GM23338 (cell line): ENCODE data around the gene MKLN1. TPM values are rescaled to one million over a fixed set of nuclear protein-coding genes. Genes with fewer than 3 reads are reported as not detected.

ENCODE experiments used
- ATAC-seq: fragments of 200-7000 bp; cut with Tn5 transposase; 3 replicates; pipeline ENCODE4 v1.9.1; 2020
- DNase-seq: peaks from one replicate; pipeline ENCODE4 v3.0.0-alpha.2; 2015; ENCODE audit warnings: low spot score
- H2AFZ ChIP-seq: fragments of 200-600 bp; sonication (generic); 2 replicates; pipeline ENCODE4 v1.8.0; 2016; ENCODE audit warnings: antibody characterized with exemption, mild to moderate bottlenecking, moderate library complexity
- H3F3A ChIP-seq: fragments of 200-600 bp; sonication (generic); replicated peaks from 2 replicates; pipeline ENCODE4 v1.8.0; 2017; ENCODE audit warnings: antibody characterized with exemption, mixed run types, low read depth
- H3K27ac ChIP-seq: fragments of 200-600 bp; sonication (generic); 2 replicates; pipeline ENCODE4 v1.6.1; 2016; ENCODE audit warnings: low read depth
- H3K27me3 ChIP-seq: fragments of 200-600 bp; sonication (generic); 2 replicates; pipeline ENCODE4 v1.8.0; 2016; ENCODE audit warnings: mild to moderate bottlenecking, mixed run types, moderate library complexity; ENCODE audit not compliant: insufficient read depth
- H3K36me3 ChIP-seq: fragments of 200-600 bp; sonication (generic); 2 replicates; pipeline ENCODE4 v1.8.0; 2016; ENCODE audit warnings: mild to moderate bottlenecking; ENCODE audit not compliant: insufficient read depth
- H3K4me1 ChIP-seq: fragments of 200-600 bp; sonication (generic); 2 replicates; pipeline ENCODE4 v1.8.0; 2016; ENCODE audit warnings: mild to moderate bottlenecking, moderate library complexity; ENCODE audit not compliant: insufficient read depth
- H3K4me2 ChIP-seq: fragments of 200-600 bp; sonication (generic); 2 replicates; pipeline ENCODE4 v1.7.1; 2017; ENCODE audit warnings: mixed run types
- H3K4me3 ChIP-seq: fragments of 200-600 bp; sonication (generic); 2 replicates; pipeline ENCODE4 v1.6.1; 2016; ENCODE audit warnings: mixed run types
- H3K79me2 ChIP-seq: fragments of 200-600 bp; sonication (generic); replicated peaks from 2 replicates; pipeline ENCODE4 v1.8.0; 2017; ENCODE audit warnings: mild to moderate bottlenecking; ENCODE audit not compliant: insufficient read depth
- H3K9me2 ChIP-seq: fragments of 200-600 bp; sonication (generic); 2 replicates; pipeline ENCODE4 v1.8.0; 2017; ENCODE audit not compliant: insufficient read depth
- H4K20me1 ChIP-seq: fragments of 200-600 bp; sonication (generic); replicated peaks from 2 replicates; pipeline ENCODE4 v1.8.0; 2017; ENCODE audit warnings: mild to moderate bottlenecking; ENCODE audit not compliant: insufficient read depth
- H3K27ac Mint-ChIP-seq: 2 replicates; pipeline ENCODE4 v1.8.0; 2020; ENCODE audit warnings: inconsistent platforms, mild to moderate bottlenecking, moderate library complexity, mixed read lengths
- H3K27me3 Mint-ChIP-seq: 3 replicates; pipeline ENCODE4 v1.8.0; 2022; ENCODE audit warnings: low read depth, mild to moderate bottlenecking, moderate library complexity, mixed read lengths, inconsistent platforms; ENCODE audit not compliant: insufficient read depth, poor library complexity
- H3K36me3 Mint-ChIP-seq: 3 replicates; pipeline ENCODE4 v1.8.0; 2021; ENCODE audit warnings: low read depth, mild to moderate bottlenecking, inconsistent platforms, moderate library complexity, mixed read lengths
- H3K4me1 Mint-ChIP-seq: 3 replicates; pipeline ENCODE4 v1.8.0; 2020; ENCODE audit warnings: mild to moderate bottlenecking, inconsistent platforms, mixed read lengths
- H3K4me3 Mint-ChIP-seq: 3 replicates; pipeline ENCODE4 v1.8.0; 2021; ENCODE audit warnings: moderate library complexity, mild to moderate bottlenecking, inconsistent platforms, mixed read lengths
- H3K9me3 Mint-ChIP-seq: 3 replicates; pipeline ENCODE4 v1.8.0; 2020; ENCODE audit warnings: moderate library complexity, mild to moderate bottlenecking, inconsistent platforms, mixed read lengths
- CREB1 ChIP-seq: fragments of 250-450 bp; sonication (Bioruptor Pico); IDR thresholded peaks from 2 replicates; pipeline ENCODE4 v1.5.0; 2020; ENCODE audit warnings: low read depth, mild to moderate bottlenecking, moderate library complexity
- EZH2 ChIP-seq: fragments of 200-600 bp; sonication (generic); IDR thresholded peaks from one replicate; pipeline ENCODE4 v1.8.0; 2017; ENCODE audit warnings: antibody characterized with exemption, mild to moderate bottlenecking, low read depth; ENCODE audit not compliant: unreplicated experiment
- JUNB ChIP-seq: IDR thresholded peaks from one replicate; pipeline ENCODE4 v1.6.1; 2016; ENCODE audit warnings: antibody characterized with exemption; ENCODE audit not compliant: unreplicated experiment
- POLR2AphosphoS5 ChIP-seq: IDR thresholded peaks from 2 replicates; pipeline ENCODE4 v1.6.1; 2016; ENCODE audit warnings: antibody characterized with exemption, low read depth
- STAT1 ChIP-seq: IDR thresholded peaks from one replicate; pipeline ENCODE4 v1.6.1; 2016; ENCODE audit warnings: antibody characterized with exemption; ENCODE audit not compliant: unreplicated experiment
- ZNF331 ChIP-seq: fragments of 250-450 bp; sonication (Bioruptor Pico); IDR thresholded peaks from 2 replicates; pipeline ENCODE4 v1.5.0; 2020; ENCODE audit warnings: low read depth, mild to moderate bottlenecking, moderate library complexity
- polyA plus RNA-seq: library from polyadenylated mRNA; unstranded; fragments of >200 nt; fragmentation: Nextera tagmentation; extraction: Ambion mirVana; gene quantifications from 2 replicates; pipeline ENCODE4 v1.2.1, GENCODE V29; 2016
- total RNA-seq: library from RNA; depleted of rRNA; stranded (reverse); fragments of >200 nt; shearing (Covaris generic); gene quantifications from 2 replicates; pipeline ENCODE4 v1.2.3, GENCODE V29; 2014; rRNA removed
- TF ChIP-seq, protein P1 (sequence below), 2 experiments: fragments of 200-600 bp in 1 of 2; sonication (generic) in 1 of 2; conservative IDR thresholded peaks; 2 replicates each; pipeline versions ENCODE4 v1.5.1 to v1.6.1; 2016 to 2017; ENCODE audit warnings: antibody characterized with exemption in 2 of 2, low read depth in 2 of 2, mild to moderate bottlenecking in 2 of 2, moderate library complexity in 1 of 2

MKLN1 gene
- total and polyA plus RNA-seq, 2 experiments from 2014 or later: 25.3 to 46.5 TPM

DNA sequence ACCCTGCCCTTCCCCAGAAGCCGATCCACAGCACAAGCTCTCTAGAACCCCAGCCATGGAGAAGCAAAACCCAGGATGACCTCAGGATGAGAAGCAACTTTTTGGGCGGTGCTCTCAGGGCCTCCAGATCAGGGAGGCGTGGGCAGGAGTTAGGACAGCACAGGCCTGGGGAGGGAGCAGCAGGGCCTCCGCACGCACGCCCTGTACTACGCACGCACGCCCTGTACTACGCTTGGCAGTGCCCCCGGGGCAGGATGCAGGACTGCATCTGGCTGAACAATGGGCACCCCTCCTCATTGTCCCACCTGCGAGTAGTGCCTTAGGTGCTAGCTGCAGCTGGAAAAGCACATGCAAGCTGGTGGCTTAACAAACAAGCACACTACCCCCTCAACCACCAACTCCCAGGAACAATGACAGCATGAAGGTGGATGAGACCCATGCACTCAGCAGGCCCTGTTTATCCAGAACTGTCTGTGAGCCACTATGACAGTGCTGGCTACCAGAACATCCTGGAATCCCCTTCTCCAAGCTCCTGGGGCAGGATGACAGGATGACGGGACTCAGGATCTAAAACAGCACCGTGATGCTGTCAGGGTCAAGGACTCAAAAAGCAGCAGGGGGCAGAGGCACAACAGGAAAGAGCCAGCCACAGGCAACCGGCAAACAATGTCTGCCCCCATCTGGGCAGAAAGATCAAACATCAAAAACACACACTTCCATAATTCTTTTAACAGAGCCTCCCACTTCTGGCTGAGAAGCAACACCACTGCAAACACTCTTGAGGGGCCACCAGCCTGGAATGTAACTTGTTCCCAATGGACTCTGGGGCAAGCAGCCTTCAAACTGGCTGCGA is 217.0 kb downstream of the MKLN1 start (continued):
- TF ChIP-seq JUNB (no peak), STAT1 (no peak), ZNF331 (CRISPR knock-in tag) (no peak)
- TF ChIP-seq, protein P1, sequence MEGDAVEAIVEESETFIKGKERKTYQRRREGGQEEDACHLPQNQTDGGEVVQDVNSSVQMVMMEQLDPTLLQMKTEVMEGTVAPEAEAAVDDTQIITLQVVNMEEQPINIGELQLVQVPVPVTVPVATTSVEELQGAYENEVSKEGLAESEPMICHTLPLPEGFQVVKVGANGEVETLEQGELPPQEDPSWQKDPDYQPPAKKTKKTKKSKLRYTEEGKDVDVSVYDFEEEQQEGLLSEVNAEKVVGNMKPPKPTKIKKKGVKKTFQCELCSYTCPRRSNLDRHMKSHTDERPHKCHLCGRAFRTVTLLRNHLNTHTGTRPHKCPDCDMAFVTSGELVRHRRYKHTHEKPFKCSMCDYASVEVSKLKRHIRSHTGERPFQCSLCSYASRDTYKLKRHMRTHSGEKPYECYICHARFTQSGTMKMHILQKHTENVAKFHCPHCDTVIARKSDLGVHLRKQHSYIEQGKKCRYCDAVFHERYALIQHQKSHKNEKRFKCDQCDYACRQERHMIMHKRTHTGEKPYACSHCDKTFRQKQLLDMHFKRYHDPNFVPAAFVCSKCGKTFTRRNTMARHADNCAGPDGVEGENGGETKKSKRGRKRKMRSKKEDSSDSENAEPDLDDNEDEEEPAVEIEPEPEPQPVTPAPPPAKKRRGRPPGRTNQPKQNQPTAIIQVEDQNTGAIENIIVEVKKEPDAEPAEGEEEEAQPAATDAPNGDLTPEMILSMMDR (conservative IDR thresholded peaks at IDR 0.05; ENCODE audit: low read depth in 2 of 2): peak in 1 of 2 experiments; percentile 35; a peak in 2 of 4 replicates

DNA sequence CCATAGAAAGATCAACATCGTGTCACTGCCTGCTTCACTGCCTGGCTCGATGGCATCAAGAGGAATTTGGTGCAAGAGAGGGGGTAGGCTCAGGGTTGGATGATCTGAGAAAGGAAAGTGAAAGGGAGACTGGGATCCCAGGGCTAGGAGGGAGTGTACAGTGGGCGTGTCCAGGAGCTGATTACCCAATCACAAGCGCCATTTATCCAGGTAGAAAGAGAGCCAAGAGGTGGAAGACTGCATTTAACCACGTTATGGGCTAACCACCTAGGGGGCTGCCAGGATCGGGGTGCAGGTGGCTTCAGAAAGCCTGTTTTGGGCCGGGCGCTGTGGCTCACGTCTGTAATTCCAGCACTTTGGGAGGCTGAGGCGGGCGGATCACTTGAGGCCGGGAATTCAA is 218.4 kb downstream of the MKLN1 start:
- Histone ChIP-seq H3K27ac (no peak overlapping the region), H3K4me2 (peak overlapping the region; percentile 69), H2AFZ (no peak overlapping the region), H3K4me1 (peaks cover 95% of the 10 kb centered on the region), H3F3A (peaks cover 63% of the 10 kb centered on the region), H3K79me2 (peaks cover 100% of the 10 kb centered on the region), H4K20me1 (peaks cover 96% of the 10 kb centered on the region), H3K27me3 (no peaks in the 10 kb centered on the region), H3K9me2 (no peaks in the 10 kb centered on the region), H3K36me3 (peaks cover 10% of the 10 kb centered on the region; the same call in 1 of the 2 replicates), H3K4me3 (peak overlapping the region; percentile 7)
- Mint-ChIP-seq H3K36me3 (peaks cover 83% of the 10 kb centered on the region), H3K27ac (peak overlapping the region; percentile 58; the same call in 1 of the 2 replicates), H3K4me1 (peaks cover 94% of the 10 kb centered on the region), H3K9me3 (no peaks in the 10 kb centered on the region), H3K27me3 (peaks cover 28% of the 10 kb centered on the region), H3K4me3 (peak overlapping the region; percentile 31; the same call in 2 of the 3 replicates)
- TF ChIP-seq EZH2 (no peak), POLR2AphosphoS5 (peak; percentile 35; the same call in 1 of the 2 replicates), CREB1 (CRISPR knock-in tag) (no peak)
- DNase-seq (no peak), ATAC-seq (peak; percentile 3; the same call in 2 of the 3 replicates)

Other genes starting within 250 kb of the MKLN1 start
- gene PODXL, start 228.8 kb downstream of the MKLN1 start, total RNA-seq: 698 and 727 TPM in 2 replicates
- 215 and 220 TPM in 2 replicates for gene PODXL, start 228.8 kb downstream of the MKLN1 start, polyA plus RNA-seq